ENCODE results near the gene HES3.
A peak's percentile ranks its signal among the peaks of the same experiment; 100 is the strongest.

Gene HES3

DNA sequence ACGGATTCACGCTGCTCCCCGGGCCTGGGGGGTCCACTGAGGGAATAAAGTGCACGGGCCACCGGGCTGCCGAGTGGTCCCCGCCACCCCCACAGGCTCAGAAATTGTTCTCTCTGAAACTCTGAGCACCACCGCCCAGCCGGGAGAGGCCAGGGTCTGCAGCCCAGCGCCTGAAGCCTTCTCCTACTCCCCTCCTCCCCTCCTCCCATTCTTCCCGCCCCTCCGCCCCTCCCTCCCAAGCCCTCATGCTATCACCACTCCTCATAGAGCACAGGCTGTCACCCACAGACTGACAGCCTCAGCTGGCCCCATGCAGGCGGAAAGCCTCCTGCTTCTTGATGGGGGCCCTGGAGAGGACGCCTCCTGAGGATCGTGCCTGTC is 17.6 kb downstream of the HES3 start:
- H3K9ac ChIP-seq (ENCODE audit: low read depth, low read length) = no peak overlapping the region
- no peaks in the 10 kb centered on the region for H3K9me3 ChIP-seq (ENCODE audit: control insufficient read depth, insufficient read depth, low read length)
- H3K4me1 ChIP-seq (ENCODE audit: control insufficient read depth, insufficient read depth, low read length) = peaks cover 2% of the 10 kb centered on the region
- H3K4me3 ChIP-seq (ENCODE audit: low read depth, low read length) = peak overlapping the region; percentile 32
- H3K27me3 ChIP-seq (ENCODE audit: control insufficient read depth, insufficient read depth, low read length) = peaks cover 13% of the 10 kb centered on the region
- no peaks in the 10 kb centered on the region for H3K36me3 ChIP-seq (ENCODE audit: control insufficient read depth, insufficient read depth, low read length)

DNA sequence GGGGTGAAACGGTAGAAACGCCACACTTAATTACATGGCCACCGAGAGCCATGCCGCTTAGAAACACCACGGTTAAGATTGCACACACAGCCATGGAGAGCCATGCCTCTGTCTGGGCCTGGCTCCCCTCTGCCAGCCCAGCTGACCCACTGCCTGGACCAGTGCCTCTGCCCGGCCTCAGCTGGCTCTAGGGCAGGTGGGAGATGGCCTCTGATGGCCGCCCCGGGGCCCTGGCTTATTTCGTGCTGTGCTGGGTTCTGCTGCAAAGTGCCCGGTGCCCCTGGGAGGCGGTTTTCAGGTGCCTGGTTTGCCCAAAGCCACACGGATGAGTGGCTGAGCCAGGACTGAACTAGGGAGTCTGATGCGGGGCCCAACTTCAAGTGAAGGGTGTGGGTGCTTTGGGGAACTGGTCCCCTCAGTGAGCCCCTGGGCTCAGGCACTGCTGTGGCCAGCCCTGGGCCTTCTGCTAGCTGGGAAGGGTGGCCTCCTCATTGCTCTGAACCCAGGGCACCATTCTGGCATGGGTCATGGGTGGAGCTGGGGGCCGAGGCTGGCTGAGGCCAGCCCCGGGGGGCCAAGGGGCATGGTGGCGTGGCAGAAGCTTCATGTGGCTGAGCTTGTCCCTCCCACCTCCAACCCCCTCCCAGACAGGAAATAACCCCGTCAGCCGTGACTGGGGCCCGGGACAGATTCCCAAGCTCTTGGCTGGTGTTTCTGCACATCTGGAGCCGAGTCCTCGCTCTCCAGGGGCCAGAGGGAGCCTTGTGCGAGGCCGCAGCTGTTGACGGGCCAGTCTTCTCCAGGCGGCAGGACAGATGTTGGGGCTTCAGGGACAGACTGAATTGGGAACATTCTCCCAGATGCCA is 18.8 kb downstream of the HES3 start:
- Histone ChIP-seq H3K36me3 (ENCODE audit: control insufficient read depth, insufficient read depth, low read length) (no peaks in the 10 kb centered on the region), H3K9me3 (ENCODE audit: control insufficient read depth, insufficient read depth, low read length) (no peaks in the 10 kb centered on the region), H3K4me3 (ENCODE audit: low read depth, low read length) (no peak overlapping the region), H3K27me3 (ENCODE audit: control insufficient read depth, insufficient read depth, low read length) (peaks cover 13% of the 10 kb centered on the region), H3K9ac (ENCODE audit: low read depth, low read length) (no peak overlapping the region), H3K4me1 (ENCODE audit: control insufficient read depth, insufficient read depth, low read length) (peaks cover 2% of the 10 kb centered on the region)

- H3K4me3 ChIP-seq (ENCODE audit: low read depth, low read length) = no peak overlapping the region
- H3K27me3 ChIP-seq (ENCODE audit: control insufficient read depth, insufficient read depth, low read length) = peaks cover 13% of the 10 kb centered on the region
- H3K4me1 ChIP-seq (ENCODE audit: control insufficient read depth, insufficient read depth, low read length) = peaks cover 2% of the 10 kb centered on the region
- no peak overlapping the region for H3K9ac ChIP-seq (ENCODE audit: low read depth, low read length)
- H3K9me3 ChIP-seq (ENCODE audit: control insufficient read depth, insufficient read depth, low read length) = no peaks in the 10 kb centered on the region
- no peaks in the 10 kb centered on the region for H3K36me3 ChIP-seq (ENCODE audit: control insufficient read depth, insufficient read depth, low read length)
Observed at GRCh38 chr1:6263716-6264115, 19.7 kb downstream of the HES3 start.

DNA sequence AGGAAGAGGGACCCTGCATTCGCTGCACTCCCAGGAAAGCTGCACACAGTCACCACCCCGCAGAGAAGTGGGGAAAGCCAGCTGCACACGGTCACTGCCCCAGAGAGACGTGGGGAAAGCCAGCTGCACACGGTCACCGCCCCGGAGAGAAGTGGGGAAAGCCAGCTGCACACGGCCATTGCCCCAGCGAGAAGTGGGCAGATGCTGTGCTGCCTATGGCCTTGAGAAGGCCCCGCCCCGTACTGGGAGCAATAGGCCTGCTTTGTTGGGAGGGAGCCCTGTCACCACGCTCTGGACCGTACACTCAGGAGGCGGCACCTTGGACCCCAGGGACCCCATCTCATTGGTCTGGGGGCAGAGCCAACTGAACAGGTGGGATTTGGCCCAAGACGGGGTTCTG is 21.2 kb downstream of the HES3 start:
- Histone ChIP-seq H3K36me3 (ENCODE audit: control insufficient read depth, insufficient read depth, low read length) (no peaks in the 10 kb centered on the region), H3K27me3 (ENCODE audit: control insufficient read depth, insufficient read depth, low read length) (peaks cover 2% of the 10 kb centered on the region), H3K4me1 (ENCODE audit: control insufficient read depth, insufficient read depth, low read length) (no peaks in the 10 kb centered on the region), H3K9ac (ENCODE audit: low read depth, low read length) (no peak overlapping the region), H3K4me3 (ENCODE audit: low read depth, low read length) (no peak overlapping the region), H3K9me3 (ENCODE audit: control insufficient read depth, insufficient read depth, low read length) (no peaks in the 10 kb centered on the region)

GRCh38 chr1:6266641-6267040 is 22.7 kb downstream of the HES3 start:
- H3K9me3 ChIP-seq (ENCODE audit: control insufficient read depth, insufficient read depth, low read length) = no peaks in the 10 kb centered on the region
- no peak overlapping the region for H3K4me3 ChIP-seq (ENCODE audit: low read depth, low read length)
- no peak overlapping the region for H3K9ac ChIP-seq (ENCODE audit: low read depth, low read length)
- H3K27me3 ChIP-seq (ENCODE audit: control insufficient read depth, insufficient read depth, low read length) = peaks cover 2% of the 10 kb centered on the region
- peaks cover under 1% of the 10 kb centered on the region for H3K36me3 ChIP-seq (ENCODE audit: control insufficient read depth, insufficient read depth, low read length)
- no peaks in the 10 kb centered on the region for H3K4me1 ChIP-seq (ENCODE audit: control insufficient read depth, insufficient read depth, low read length)

- peaks cover 4% of the 10 kb centered on the region for H3K36me3 ChIP-seq (ENCODE audit: control insufficient read depth, insufficient read depth, low read length)
- no peak overlapping the region for H3K9ac ChIP-seq (ENCODE audit: low read depth, low read length)
- no peak overlapping the region for H3K4me3 ChIP-seq (ENCODE audit: low read depth, low read length)
- H3K4me1 ChIP-seq (ENCODE audit: control insufficient read depth, insufficient read depth, low read length) = no peaks in the 10 kb centered on the region
- no peaks in the 10 kb centered on the region for H3K9me3 ChIP-seq (ENCODE audit: control insufficient read depth, insufficient read depth, low read length)
- H3K27me3 ChIP-seq (ENCODE audit: control insufficient read depth, insufficient read depth, low read length) = no peaks in the 10 kb centered on the region
Observed at GRCh38 chr1:6267686-6268322, 23.8 kb downstream of the HES3 start.

DNA sequence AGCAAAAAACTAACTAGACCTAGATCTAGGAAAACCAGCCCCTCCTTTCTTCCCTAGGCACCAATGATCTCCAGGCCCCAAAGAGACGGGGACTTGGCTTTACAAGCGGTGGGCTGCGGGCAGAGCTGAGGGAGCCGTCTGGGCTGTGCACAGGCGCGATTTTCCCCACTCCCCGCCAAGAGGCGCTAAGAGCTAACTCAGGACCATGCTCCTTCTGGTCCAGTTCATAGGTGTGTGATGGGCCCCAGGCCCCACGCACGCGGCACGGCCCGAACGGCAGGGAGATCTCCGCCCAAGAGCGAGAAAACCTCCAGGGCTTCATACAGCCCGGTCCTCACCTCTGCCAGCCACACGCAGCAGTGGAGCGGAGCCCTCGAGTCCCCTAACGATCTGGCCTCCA is 24.4 kb downstream of the HES3 start:
- Histone ChIP-seq H3K4me3 (ENCODE audit: low read depth, low read length) (no peak overlapping the region), H3K9ac (ENCODE audit: low read depth, low read length) (no peak overlapping the region), H3K27me3 (ENCODE audit: control insufficient read depth, insufficient read depth, low read length) (no peaks in the 10 kb centered on the region), H3K36me3 (ENCODE audit: control insufficient read depth, insufficient read depth, low read length) (peaks cover 4% of the 10 kb centered on the region), H3K9me3 (ENCODE audit: control insufficient read depth, insufficient read depth, low read length) (no peaks in the 10 kb centered on the region), H3K4me1 (ENCODE audit: control insufficient read depth, insufficient read depth, low read length) (peaks cover 4% of the 10 kb centered on the region)

- Histone ChIP-seq H3K9ac (ENCODE audit: low read depth, low read length) (no peak overlapping the region), H3K27me3 (ENCODE audit: control insufficient read depth, insufficient read depth, low read length) (no peaks in the 10 kb centered on the region), H3K4me3 (ENCODE audit: low read depth, low read length) (no peak overlapping the region), H3K36me3 (ENCODE audit: control insufficient read depth, insufficient read depth, low read length) (peaks cover 5% of the 10 kb centered on the region), H3K9me3 (ENCODE audit: control insufficient read depth, insufficient read depth, low read length) (no peaks in the 10 kb centered on the region), H3K4me1 (ENCODE audit: control insufficient read depth, insufficient read depth, low read length) (peaks cover 4% of the 10 kb centered on the region)
Observed at GRCh38 chr1:6269296-6269695, 25.3 kb downstream of the HES3 start.

GRCh38 chr1:6269720-6270400 is 25.9 kb downstream of the HES3 start:
- H3K4me1 ChIP-seq (ENCODE audit: control insufficient read depth, insufficient read depth, low read length) = peaks cover 4% of the 10 kb centered on the region
- H3K9ac ChIP-seq (ENCODE audit: low read depth, low read length) = peak overlapping the region; percentile 20

DNA sequence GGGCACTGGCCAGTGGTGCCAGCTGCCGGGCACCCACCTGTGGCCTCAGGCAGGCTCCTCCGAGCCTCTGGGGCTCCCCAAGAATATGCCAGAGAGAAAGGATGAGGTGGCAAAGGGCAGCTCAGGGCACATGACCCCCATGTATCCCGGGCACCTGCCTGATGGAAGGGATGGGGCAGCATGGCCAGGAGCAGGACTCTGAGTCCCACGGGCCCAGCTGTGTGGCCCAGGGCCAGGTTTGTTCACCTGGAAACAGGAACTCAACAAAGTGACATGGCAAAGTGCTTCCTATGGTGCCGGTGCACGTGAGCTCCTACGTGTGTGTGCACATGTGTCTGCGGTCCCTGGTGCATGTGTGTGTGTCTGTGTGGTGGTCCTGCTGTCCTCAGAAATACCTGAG is 26.4 kb downstream of the HES3 start:
- Histone ChIP-seq H3K9ac (ENCODE audit: low read depth, low read length) (peak overlapping the region; percentile 20), H3K4me1 (ENCODE audit: control insufficient read depth, insufficient read depth, low read length) (peaks cover 4% of the 10 kb centered on the region), H3K9me3 (ENCODE audit: control insufficient read depth, insufficient read depth, low read length) (no peaks in the 10 kb centered on the region), H3K4me3 (ENCODE audit: low read depth, low read length) (no peak overlapping the region), H3K36me3 (ENCODE audit: control insufficient read depth, insufficient read depth, low read length) (peaks cover 10% of the 10 kb centered on the region), H3K27me3 (ENCODE audit: control insufficient read depth, insufficient read depth, low read length) (no peaks in the 10 kb centered on the region)

More at GRCh38 chr1:6269720-6270400, 25.9 kb downstream of the HES3 start:
- Histone ChIP-seq H3K9me3 (ENCODE audit: control insufficient read depth, insufficient read depth, low read length) (no peaks in the 10 kb centered on the region), H3K36me3 (ENCODE audit: control insufficient read depth, insufficient read depth, low read length) (peaks cover 10% of the 10 kb centered on the region), H3K4me3 (ENCODE audit: low read depth, low read length) (no peak overlapping the region), H3K27me3 (ENCODE audit: control insufficient read depth, insufficient read depth, low read length) (no peaks in the 10 kb centered on the region)

DNA sequence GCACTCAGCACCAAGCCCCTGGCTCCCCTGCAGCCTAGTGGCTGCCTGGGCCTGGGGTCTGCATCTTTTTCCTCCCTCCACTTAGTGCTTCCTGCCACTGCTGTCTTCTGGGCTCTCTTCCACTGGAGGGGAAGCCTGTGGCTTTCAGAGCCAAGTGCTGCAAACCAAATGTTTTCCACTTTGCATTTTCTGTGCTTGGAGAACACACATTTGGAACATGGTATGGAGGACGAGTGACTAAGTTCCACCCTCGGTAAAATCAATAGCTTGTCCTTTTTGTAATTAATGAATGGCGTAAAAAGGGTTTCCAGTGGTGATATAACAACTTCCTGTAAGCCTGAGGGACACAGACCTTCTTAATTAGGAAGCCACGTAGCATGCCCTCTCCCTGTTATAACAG is 27.0 kb downstream of the HES3 start:
- no peaks in the 10 kb centered on the region for H3K27me3 ChIP-seq (ENCODE audit: control insufficient read depth, insufficient read depth, low read length)
- H3K4me3 ChIP-seq (ENCODE audit: low read depth, low read length) = no peak overlapping the region
- no peaks in the 10 kb centered on the region for H3K9me3 ChIP-seq (ENCODE audit: control insufficient read depth, insufficient read depth, low read length)
- H3K36me3 ChIP-seq (ENCODE audit: control insufficient read depth, insufficient read depth, low read length) = peaks cover 10% of the 10 kb centered on the region
- peaks cover 4% of the 10 kb centered on the region for H3K4me1 ChIP-seq (ENCODE audit: control insufficient read depth, insufficient read depth, low read length)
- no peak overlapping the region for H3K9ac ChIP-seq (ENCODE audit: low read depth, low read length)
